ENCODE data around the gene MYO5C. TPM values are rescaled to one million over a fixed set of nuclear protein-coding genes. Genes with fewer than 3 reads are reported as not detected.

Gene MYO5C
- total and polyA plus RNA-seq, 2 of the 13 experiments (the other 11 are each of a cell fraction or from before 2014, with no cell fraction given): 15.7 to 23.7 TPM

DNA sequence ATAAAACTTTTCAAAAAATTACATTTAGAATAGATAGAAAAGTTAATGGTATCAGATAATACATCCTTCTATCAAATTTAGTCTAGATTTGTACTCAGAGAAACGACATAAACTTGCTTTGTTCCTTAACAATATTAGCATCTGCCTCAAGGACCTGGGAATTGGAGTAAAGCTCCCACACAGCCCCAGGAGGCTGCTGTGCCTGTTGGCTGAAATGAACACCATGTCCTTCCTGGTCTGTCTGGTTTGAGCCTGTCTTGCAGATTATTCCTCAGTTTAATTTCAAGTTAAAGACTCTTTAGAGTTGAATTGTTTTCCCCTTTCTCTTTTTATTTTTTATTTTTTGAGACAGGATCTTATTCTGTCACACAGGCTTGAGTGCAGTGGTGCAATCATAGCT is 123.8 kb downstream of the MYO5C start:
- FAIRE-seq (no peak), DNase-seq (ENCODE audit: low spot score) (no peak), ATAC-seq (no peak)
- WGBS (ENCODE audit: low lambda C conversion rate): 13% methylated on average over 1 of the region's 1 CpG
- Histone ChIP-seq H3K79me2 (ENCODE audit: insufficient read depth, low read length) (no peaks in the 10 kb centered on the region), H4K20me1 (ENCODE audit: insufficient read depth, low read length) (no peaks in the 10 kb centered on the region), H3K36me3 (replicated peaks in 1 of 2; ENCODE audit: control insufficient read depth in 1 of 2, insufficient read depth in 2 of 2, low read length in 2 of 2) (no peaks in the 10 kb centered on the region), H2AFZ (ENCODE audit: low read length) (no peak overlapping the region), H3K27me3 (ENCODE audit: control insufficient read depth in 1 of 2, insufficient read depth in 2 of 2, low read length in 2 of 2) (no peaks in the 10 kb centered on the region), H3K4me3 (replicated peaks in 1 of 3; ENCODE audit: insufficient read depth in 1 of 3, low read depth in 2 of 3, low read length in 3 of 3) (no peak overlapping the region), H3K9me3 (ENCODE audit: low read length) (no peaks in the 10 kb centered on the region), H3K9ac (ENCODE audit: insufficient read depth, low read depth, low read length) (no peak overlapping the region), H3K27ac (ENCODE audit: extremely low read length, insufficient read depth, low read length) (no peak overlapping the region), H3K4me1 (ENCODE audit: insufficient read depth, low read length) (no peaks in the 10 kb centered on the region), H3K4me2 (ENCODE audit: low read depth, low read length) (no peak overlapping the region)
- POLR2A ChIA-PET: no interaction called here
- in situ Hi-C loops (cut with HindIII; ENCODE audit: extremely low pct_ligation_motif_present, low pct_unique_long_range_greater_than_20kb): no loop called here
- TF ChIP-seq ZEB1 (IDR thresholded peaks at IDR 0.05; ENCODE audit: insufficient replicate concordance, low read depth) (no peak), ETV5 (CRISPR knock-in tag; IDR thresholded peaks at IDR 0.05; ENCODE audit: borderline replicate concordance) (no peak), TBX3 (IDR thresholded peaks at IDR 0.05; ENCODE audit: borderline replicate concordance) (no peak), XRCC5 (optimal IDR thresholded peaks at IDR 0.05; ENCODE audit: low read length) (no peak), SRY (CRISPR knock-in tag; IDR thresholded peaks at IDR 0.05) (no peak)
- TF ChIP-seq, protein P1, sequence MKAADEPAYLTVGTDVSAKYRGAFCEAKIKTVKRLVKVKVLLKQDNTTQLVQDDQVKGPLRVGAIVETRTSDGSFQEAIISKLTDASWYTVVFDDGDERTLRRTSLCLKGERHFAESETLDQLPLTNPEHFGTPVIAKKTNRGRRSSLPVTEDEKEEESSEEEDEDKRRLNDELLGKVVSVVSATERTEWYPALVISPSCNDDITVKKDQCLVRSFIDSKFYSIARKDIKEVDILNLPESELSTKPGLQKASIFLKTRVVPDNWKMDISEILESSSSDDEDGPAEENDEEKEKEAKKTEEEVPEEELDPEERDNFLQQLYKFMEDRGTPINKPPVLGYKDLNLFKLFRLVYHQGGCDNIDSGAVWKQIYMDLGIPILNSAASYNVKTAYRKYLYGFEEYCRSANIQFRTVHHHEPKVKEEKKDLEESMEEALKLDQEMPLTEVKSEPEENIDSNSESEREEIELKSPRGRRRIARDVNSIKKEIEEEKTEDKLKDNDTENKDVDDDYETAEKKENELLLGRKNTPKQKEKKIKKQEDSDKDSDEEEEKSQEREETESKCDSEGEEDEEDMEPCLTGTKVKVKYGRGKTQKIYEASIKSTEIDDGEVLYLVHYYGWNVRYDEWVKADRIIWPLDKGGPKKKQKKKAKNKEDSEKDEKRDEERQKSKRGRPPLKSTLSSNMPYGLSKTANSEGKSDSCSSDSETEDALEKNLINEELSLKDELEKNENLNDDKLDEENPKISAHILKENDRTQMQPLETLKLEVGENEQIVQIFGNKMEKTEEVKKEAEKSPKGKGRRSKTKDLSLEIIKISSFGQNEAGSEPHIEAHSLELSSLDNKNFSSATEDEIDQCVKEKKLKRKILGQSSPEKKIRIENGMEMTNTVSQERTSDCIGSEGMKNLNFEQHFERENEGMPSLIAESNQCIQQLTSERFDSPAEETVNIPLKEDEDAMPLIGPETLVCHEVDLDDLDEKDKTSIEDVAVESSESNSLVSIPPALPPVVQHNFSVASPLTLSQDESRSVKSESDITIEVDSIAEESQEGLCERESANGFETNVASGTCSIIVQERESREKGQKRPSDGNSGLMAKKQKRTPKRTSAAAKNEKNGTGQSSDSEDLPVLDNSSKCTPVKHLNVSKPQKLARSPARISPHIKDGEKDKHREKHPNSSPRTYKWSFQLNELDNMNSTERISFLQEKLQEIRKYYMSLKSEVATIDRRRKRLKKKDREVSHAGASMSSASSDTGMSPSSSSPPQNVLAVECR (CRISPR knock-in tag; IDR thresholded peaks at IDR 0.05; ENCODE audit: borderline replicate concordance): no peak
- TF ChIP-seq, protein P2, sequence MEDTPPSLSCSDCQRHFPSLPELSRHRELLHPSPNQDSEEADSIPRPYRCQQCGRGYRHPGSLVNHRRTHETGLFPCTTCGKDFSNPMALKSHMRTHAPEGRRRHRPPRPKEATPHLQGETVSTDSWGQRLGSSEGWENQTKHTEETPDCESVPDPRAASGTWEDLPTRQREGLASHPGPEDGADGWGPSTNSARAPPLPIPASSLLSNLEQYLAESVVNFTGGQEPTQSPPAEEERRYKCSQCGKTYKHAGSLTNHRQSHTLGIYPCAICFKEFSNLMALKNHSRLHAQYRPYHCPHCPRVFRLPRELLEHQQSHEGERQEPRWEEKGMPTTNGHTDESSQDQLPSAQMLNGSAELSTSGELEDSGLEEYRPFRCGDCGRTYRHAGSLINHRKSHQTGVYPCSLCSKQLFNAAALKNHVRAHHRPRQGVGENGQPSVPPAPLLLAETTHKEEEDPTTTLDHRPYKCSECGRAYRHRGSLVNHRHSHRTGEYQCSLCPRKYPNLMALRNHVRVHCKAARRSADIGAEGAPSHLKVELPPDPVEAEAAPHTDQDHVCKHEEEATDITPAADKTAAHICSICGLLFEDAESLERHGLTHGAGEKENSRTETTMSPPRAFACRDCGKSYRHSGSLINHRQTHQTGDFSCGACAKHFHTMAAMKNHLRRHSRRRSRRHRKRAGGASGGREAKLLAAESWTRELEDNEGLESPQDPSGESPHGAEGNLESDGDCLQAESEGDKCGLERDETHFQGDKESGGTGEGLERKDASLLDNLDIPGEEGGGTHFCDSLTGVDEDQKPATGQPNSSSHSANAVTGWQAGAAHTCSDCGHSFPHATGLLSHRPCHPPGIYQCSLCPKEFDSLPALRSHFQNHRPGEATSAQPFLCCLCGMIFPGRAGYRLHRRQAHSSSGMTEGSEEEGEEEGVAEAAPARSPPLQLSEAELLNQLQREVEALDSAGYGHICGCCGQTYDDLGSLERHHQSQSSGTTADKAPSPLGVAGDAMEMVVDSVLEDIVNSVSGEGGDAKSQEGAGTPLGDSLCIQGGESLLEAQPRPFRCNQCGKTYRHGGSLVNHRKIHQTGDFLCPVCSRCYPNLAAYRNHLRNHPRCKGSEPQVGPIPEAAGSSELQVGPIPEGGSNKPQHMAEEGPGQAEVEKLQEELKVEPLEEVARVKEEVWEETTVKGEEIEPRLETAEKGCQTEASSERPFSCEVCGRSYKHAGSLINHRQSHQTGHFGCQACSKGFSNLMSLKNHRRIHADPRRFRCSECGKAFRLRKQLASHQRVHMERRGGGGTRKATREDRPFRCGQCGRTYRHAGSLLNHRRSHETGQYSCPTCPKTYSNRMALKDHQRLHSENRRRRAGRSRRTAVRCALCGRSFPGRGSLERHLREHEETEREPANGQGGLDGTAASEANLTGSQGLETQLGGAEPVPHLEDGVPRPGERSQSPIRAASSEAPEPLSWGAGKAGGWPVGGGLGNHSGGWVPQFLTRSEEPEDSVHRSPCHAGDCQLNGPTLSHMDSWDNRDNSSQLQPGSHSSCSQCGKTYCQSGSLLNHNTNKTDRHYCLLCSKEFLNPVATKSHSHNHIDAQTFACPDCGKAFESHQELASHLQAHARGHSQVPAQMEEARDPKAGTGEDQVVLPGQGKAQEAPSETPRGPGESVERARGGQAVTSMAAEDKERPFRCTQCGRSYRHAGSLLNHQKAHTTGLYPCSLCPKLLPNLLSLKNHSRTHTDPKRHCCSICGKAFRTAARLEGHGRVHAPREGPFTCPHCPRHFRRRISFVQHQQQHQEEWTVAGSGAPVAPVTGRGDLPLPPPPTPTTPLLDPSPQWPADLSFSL (CRISPR knock-in tag; IDR thresholded peaks at IDR 0.05): no peak
- intact Hi-C loops (cut with micrococcal nuclease; ENCODE audit: unreplicated experiment): no loop called here
- no TSS peak for BruUV-seq (replicated peaks)
- CTCF ChIA-PET (ENCODE audit: low intra/inter-chr PET ratio, low total read pairs): no interaction called here
